Gastroesophageal sphincter (tissue), 4 donors: ENCODE data around the gene MRFAP1. TPM values are rescaled to one million over a fixed set of nuclear protein-coding genes. Genes with fewer than 3 reads are reported as not detected.
A peak's percentile ranks its signal among the peaks of the same experiment; 100 is the strongest.

Experiments used
- ATAC-seq: fragments of 150-250 bp; one replicate; pipeline ENCODE4 v1.9.1; 2016; ENCODE audit warnings: mild to moderate bottlenecking, moderate library complexity
- H3K27ac ChIP-seq, 4 donors: fragments of 200-600 bp; sonication (generic) in 3 of 4; 1 replicate in 3 of 4; 2 replicates in 1 of 4; pipeline ENCODE4 v1.5.1; 2016 to 2019
- H3K27me3 ChIP-seq: fragments of 200-600 bp; sonication (generic); one replicate; pipeline ENCODE4 v1.5.1; 2019
- H3K36me3 ChIP-seq, 2 donors: fragments of 200-600 bp; sonication (generic); one replicate each; pipeline ENCODE4 v1.5.1; 2019; ENCODE audit warnings: control low read depth in 1 of 2
- H3K4me1 ChIP-seq, 3 donors: fragments of 200-600 bp; sonication (generic); 1 replicate in 2 of 3; 2 replicates in 1 of 3; pipeline ENCODE4 v1.5.1; 2016 to 2019; ENCODE audit warnings: control low read depth in 2 of 3
- H3K4me3 ChIP-seq, 2 donors: fragments of 200-600 bp; sonication (generic); one replicate each; pipeline ENCODE4 v1.5.1; 2019; ENCODE audit warnings: mild to moderate bottlenecking in 1 of 2, moderate library complexity in 1 of 2
- H3K9me3 ChIP-seq, 3 donors: fragments of 200-600 bp; sonication (generic); one replicate each; pipeline ENCODE4 v1.5.1; 2017 to 2019; ENCODE audit warnings: control low read depth in 2 of 3
- CTCF ChIP-seq, 4 experiments: fragments of 200-600 bp in 2 of 4; fragments of 450-650 bp in 2 of 4; sonication (generic) in 1 of 4; IDR thresholded peaks; one replicate each; pipeline ENCODE4 v1.5.1; 2017 to 2019; ENCODE audit warnings: antibody characterized with exemption in 4 of 4, mild to moderate bottlenecking in 2 of 4, moderate library complexity in 2 of 4
- EP300 ChIP-seq: sonication (generic); formaldehyde crosslinking; IDR thresholded peaks from one replicate; pipeline ENCODE4 v1.6.1; 2017; ENCODE audit warnings: antibody characterized with exemption, mild to moderate bottlenecking
- POLR2A ChIP-seq, 2 donors: fragments of 450-650 bp; IDR thresholded peaks; one replicate each; pipeline ENCODE4 v1.6.1; 2017; ENCODE audit warnings: antibody characterized with exemption in 2 of 2, mild to moderate bottlenecking in 2 of 2, moderate library complexity in 1 of 2
- POLR2AphosphoS5 ChIP-seq: sonication (generic); formaldehyde crosslinking; IDR thresholded peaks from one replicate; pipeline ENCODE4 v1.6.1; 2017; ENCODE audit warnings: antibody characterized with exemption
- WGBS, 2 donors: methylation state at CpG; one replicate each; pipeline ENCODE4 v1.1.5; 2018; ENCODE audit warnings: low coverage in 1 of 2; 5-methylcytosine and 5-hydroxymethylcytosine counted together
- total RNA-seq, 4 donors: library from RNA; depleted of rRNA; stranded (reverse); fragments of >200 nt; gene quantifications; one replicate each; pipeline ENCODE4 v1.1.0, GENCODE V29; 2016

MRFAP1 gene
- total RNA-seq, 4 donors from 2014 or later: 202 to 358 (median 277) TPM

GRCh38 chr4:6674500-6675149, 34.1 kb downstream of the MRFAP1 start:
- H3K4me3 ChIP-seq: peak overlapping the region; percentile 79 to 90
- peaks cover 0 to 51% (median 27%) of the 10 kb centered on the region in 3 donors for H3K4me1 ChIP-seq
- WGBS, 2 donors: 16 to 30% methylated on average over 7 to 12 of the region's 40 CpGs
- no peaks in the 10 kb centered on the region for H3K9me3 ChIP-seq
- peak overlapping the region; percentile 58 to 94 (median 89) for H3K27ac ChIP-seq
- no peak for ATAC-seq
- peaks cover 0 to 23% of the 10 kb centered on the region in 2 donors for H3K36me3 ChIP-seq
- peak in 2 of 4 experiments; percentile 4 to 32 for TF ChIP-seq CTCF (IDR thresholded peaks at IDR 0.05)
- TF ChIP-seq POLR2AphosphoS5: no peak
- no peaks in the 10 kb centered on the region for H3K27me3 ChIP-seq

GRCh38 chr4:6676722-6677558, 36.5 kb downstream of the MRFAP1 start:
- H3K9me3 ChIP-seq: peaks cover 0 to 5% (median 0%) of the 10 kb centered on the region in 3 donors
- 74 to 79% methylated on average over 10 to 16 of the region's 21 CpGs for WGBS, 2 donors
- no peaks in the 10 kb centered on the region for H3K27me3 ChIP-seq
- H3K36me3 ChIP-seq: peaks cover 0 to 19% of the 10 kb centered on the region in 2 donors
- peaks cover 0 to 51% (median 27%) of the 10 kb centered on the region in 3 donors for H3K4me1 ChIP-seq
- no peak for ATAC-seq
- TF ChIP-seq POLR2AphosphoS5 (peak; percentile 47), EP300 (no peak)
- H3K4me3 ChIP-seq: peak overlapping the region in 1 of 2 donors; percentile 13
- H3K27ac ChIP-seq: peak overlapping the region in 1 of 4 donors; percentile 94

DNA sequence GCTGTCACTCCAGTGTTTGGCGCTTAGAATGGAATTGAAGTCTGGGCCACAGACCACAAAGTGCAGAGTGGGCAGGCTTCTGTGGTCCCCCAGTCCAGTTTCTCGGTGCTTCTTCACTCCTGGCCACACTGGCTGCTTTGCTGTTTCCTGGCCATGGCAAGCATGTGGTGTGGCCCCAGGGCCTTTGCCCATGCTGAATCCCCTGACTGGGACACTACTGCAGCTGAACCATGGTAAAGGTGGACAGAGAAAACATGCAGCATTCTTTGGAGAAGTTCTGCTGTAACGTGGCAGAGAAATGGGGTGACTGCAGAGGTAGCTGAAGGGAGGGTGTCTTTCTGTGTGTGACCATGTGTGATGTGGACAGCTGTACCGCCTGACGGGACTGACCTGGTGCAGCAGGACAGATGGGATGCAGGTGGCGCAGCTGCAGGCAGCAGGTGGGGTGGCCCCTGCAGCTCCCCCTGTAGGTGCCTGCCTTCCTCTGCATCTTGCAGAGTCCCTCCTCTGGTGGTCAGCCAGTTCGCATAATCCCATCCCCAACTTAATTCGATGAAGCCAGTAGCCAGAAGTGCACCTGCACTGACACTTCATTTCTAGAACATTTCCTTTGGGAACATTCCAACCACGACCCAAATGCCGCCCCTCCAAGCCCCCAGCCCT, 40.0 kb downstream of the MRFAP1 start:
- TF ChIP-seq CTCF (IDR thresholded peaks at IDR 0.05): no peak
- no peak for TF ChIP-seq EP300
- no peak for TF ChIP-seq POLR2AphosphoS5
- TF ChIP-seq POLR2A (IDR thresholded peaks at IDR 0.05): no peak
- ATAC-seq: no peak
- peaks cover 0 to 25% (median 18%) of the 10 kb centered on the region in 3 donors for H3K4me1 ChIP-seq
- no peak overlapping the region for H3K4me3 ChIP-seq
- peaks cover 0 to 5% (median 0%) of the 10 kb centered on the region in 3 donors for H3K9me3 ChIP-seq
- peaks cover 0 to 16% of the 10 kb centered on the region in 2 donors for H3K36me3 ChIP-seq
- 59 to 65% methylated on average over 5 of the region's 10 CpGs for WGBS, 2 donors
- no peaks in the 10 kb centered on the region for H3K27me3 ChIP-seq
- no peak overlapping the region for H3K27ac ChIP-seq

- TF ChIP-seq EP300: no peak
- TF ChIP-seq POLR2AphosphoS5: no peak
- no peak for TF ChIP-seq CTCF (IDR thresholded peaks at IDR 0.05)
- TF ChIP-seq POLR2A (IDR thresholded peaks at IDR 0.05): no peak
- peaks cover 0 to 9% of the 10 kb centered on the region in 2 donors for H3K36me3 ChIP-seq
- no peak overlapping the region for H3K4me3 ChIP-seq
- peaks cover 0 to 19% (median 12%) of the 10 kb centered on the region in 3 donors for H3K4me1 ChIP-seq
- no peaks in the 10 kb centered on the region for H3K27me3 ChIP-seq
- WGBS, 2 donors: no CpG with 5 or more reads among the region's 9 CpGs
- H3K27ac ChIP-seq: no peak overlapping the region
- H3K9me3 ChIP-seq: peaks cover 0 to 5% (median 0%) of the 10 kb centered on the region in 3 donors
- no peak for ATAC-seq
These were observed 40.7 kb downstream of the MRFAP1 start for GRCh38 chr4:6681191-6681590.
